Gastrocnemius medialis (tissue), 4 donors: ENCODE results near the gene MEF2D.

Experiments
- POLR2A ChIP-seq, 2 donors: fragments of 450-650 bp; IDR thresholded peaks; one replicate each; pipeline ENCODE4 v1.6.1; 2017; ENCODE audit warnings: antibody characterized with exemption in 2 of 2, mild to moderate bottlenecking in 2 of 2, moderate library complexity in 2 of 2
- TF ChIP-seq, protein P1 (sequence below), 5 experiments: fragments of 450-650 bp in 3 of 5; fragments of 200-600 bp in 2 of 5; sonication (generic) in 2 of 5; IDR thresholded peaks in 4 of 5; conservative IDR thresholded peaks in 1 of 5; 1 replicate in 4 of 5; 2 replicates in 1 of 5; pipeline ENCODE4 v1.5.1; 2016 to 2019; ENCODE audit warnings: antibody characterized with exemption in 5 of 5, mild to moderate bottlenecking in 3 of 5, moderate library complexity in 3 of 5

DNA sequence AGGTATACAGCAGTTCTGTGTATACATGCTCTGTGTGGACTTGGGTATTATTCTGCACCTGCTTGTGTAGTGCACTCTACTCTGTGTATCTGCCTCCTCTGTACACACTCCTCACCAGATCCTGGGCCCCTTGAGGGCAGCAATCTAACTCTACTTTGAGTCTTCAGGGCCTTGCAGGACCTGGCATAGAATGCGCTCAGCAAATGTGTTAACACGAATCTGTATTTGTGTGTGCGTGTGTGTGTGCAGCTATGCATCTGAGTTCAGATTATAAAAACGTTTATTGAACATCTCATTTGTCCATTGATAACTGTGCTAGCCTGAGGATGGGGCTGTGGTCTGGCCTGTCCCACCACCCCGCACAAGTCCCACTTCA is 3.9 kb upstream of the MEF2D start:
- TF ChIP-seq, protein P1, sequence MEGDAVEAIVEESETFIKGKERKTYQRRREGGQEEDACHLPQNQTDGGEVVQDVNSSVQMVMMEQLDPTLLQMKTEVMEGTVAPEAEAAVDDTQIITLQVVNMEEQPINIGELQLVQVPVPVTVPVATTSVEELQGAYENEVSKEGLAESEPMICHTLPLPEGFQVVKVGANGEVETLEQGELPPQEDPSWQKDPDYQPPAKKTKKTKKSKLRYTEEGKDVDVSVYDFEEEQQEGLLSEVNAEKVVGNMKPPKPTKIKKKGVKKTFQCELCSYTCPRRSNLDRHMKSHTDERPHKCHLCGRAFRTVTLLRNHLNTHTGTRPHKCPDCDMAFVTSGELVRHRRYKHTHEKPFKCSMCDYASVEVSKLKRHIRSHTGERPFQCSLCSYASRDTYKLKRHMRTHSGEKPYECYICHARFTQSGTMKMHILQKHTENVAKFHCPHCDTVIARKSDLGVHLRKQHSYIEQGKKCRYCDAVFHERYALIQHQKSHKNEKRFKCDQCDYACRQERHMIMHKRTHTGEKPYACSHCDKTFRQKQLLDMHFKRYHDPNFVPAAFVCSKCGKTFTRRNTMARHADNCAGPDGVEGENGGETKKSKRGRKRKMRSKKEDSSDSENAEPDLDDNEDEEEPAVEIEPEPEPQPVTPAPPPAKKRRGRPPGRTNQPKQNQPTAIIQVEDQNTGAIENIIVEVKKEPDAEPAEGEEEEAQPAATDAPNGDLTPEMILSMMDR (IDR thresholded peaks at IDR 0.05 in 4 of 5, conservative IDR thresholded peaks at IDR 0.05 in 1 of 5) = no peak
- no peak for TF ChIP-seq POLR2A (IDR thresholded peaks at IDR 0.05)
